ENCODE measurements around the gene KLHDC8A. TPM values are rescaled to one million over a fixed set of nuclear protein-coding genes. Genes with fewer than 3 reads are reported as not detected.
"Not testable (repeated sequence)": the region's sequence is repeated elsewhere in the genome, so short reads cannot be mapped to it uniquely, and the experiment has no call there.

The KLHDC8A gene
- total RNA-seq, 4 donors from 2014 or later, result not detected

GRCh38 chr1:205368478-205368877 lies 11.8 kb upstream of the KLHDC8A start:
- TF ChIP-seq CTCF (IDR thresholded peaks at IDR 0.05 in 4 of 5, conservative IDR thresholded peaks at IDR 0.05 in 1 of 5) (no peak), POLR2A (IDR thresholded peaks at IDR 0.05) (no peak)
- in situ Hi-C loops (cut with MboI; ENCODE audit: low sequenced_read_pairs in 4 of 4) (no loop called here), intact Hi-C loops (cut with DNase I; ENCODE audit: low total_unique reads) (no loop called here)
- DNase-seq (no peak), ATAC-seq (no peak)
- Histone ChIP-seq H3K9me3 (no peaks in the 10 kb centered on the region), H3K27me3 (peaks cover 0 to 4% (median 0%) of the 10 kb centered on the region in 3 donors), H3K4me3 (no peak overlapping the region), H3K27ac (no peak overlapping the region), H3K36me3 (no peaks in the 10 kb centered on the region), H3K4me1 (no peaks in the 10 kb centered on the region)

- in situ Hi-C loops (cut with MboI; ENCODE audit: low sequenced_read_pairs in 4 of 4), result no loop called here
- Histone ChIP-seq H3K9me3 (no peaks in the 10 kb centered on the region), H3K4me1 (no peaks in the 10 kb centered on the region), H3K36me3 (no peaks in the 10 kb centered on the region), H3K4me3 (no peak overlapping the region), H3K27ac (no peak overlapping the region), H3K27me3 (no peaks in the 10 kb centered on the region)
- no peak for DNase-seq
- peak in 1 of 2 donors; percentile 23 for ATAC-seq
- no peak for TF ChIP-seq CTCF (IDR thresholded peaks at IDR 0.05 in 4 of 5, conservative IDR thresholded peaks at IDR 0.05 in 1 of 5)
- TF ChIP-seq POLR2A (IDR thresholded peaks at IDR 0.05), result no peak
- intact Hi-C loops (cut with DNase I; ENCODE audit: low total_unique reads), result no loop called here
Measured at GRCh38 chr1:205365945-205366463, 9.3 kb upstream of the KLHDC8A start.

- H3K27ac ChIP-seq; intact Hi-C loops (cut with DNase I; ENCODE audit: low total_unique reads): not testable (repeated sequence)
Measured at GRCh38 chr1:205365086-205365485, 8.4 kb upstream of the KLHDC8A start.

GRCh38 chr1:205360891-205361290 lies 4.2 kb upstream of the KLHDC8A start:
- DNase-seq, result no peak
- in situ Hi-C loops (cut with MboI; ENCODE audit: low sequenced_read_pairs in 4 of 4) (no loop called here), intact Hi-C loops (cut with DNase I; ENCODE audit: low total_unique reads) (no loop called here)
- Histone ChIP-seq H3K4me3 (no peak overlapping the region), H3K36me3 (no peaks in the 10 kb centered on the region), H3K27me3 (peaks cover 2 to 12% (median 9%) of the 10 kb centered on the region in 3 donors), H3K9me3 (no peaks in the 10 kb centered on the region), H3K27ac (no peak overlapping the region), H3K4me1 (no peaks in the 10 kb centered on the region)
- TF ChIP-seq CTCF (IDR thresholded peaks at IDR 0.05 in 4 of 5, conservative IDR thresholded peaks at IDR 0.05 in 1 of 5) (no peak), POLR2A (IDR thresholded peaks at IDR 0.05) (no peak)
- ATAC-seq, result no peak

More at GRCh38 chr1:205365086-205365485, 8.4 kb upstream of the KLHDC8A start:
- H3K9me3 ChIP-seq; H3K4me1 ChIP-seq; DNase-seq; in situ Hi-C loops (cut with MboI; ENCODE audit: low sequenced_read_pairs in 4 of 4); ATAC-seq; H3K36me3 ChIP-seq; H3K4me3 ChIP-seq; H3K27me3 ChIP-seq: not testable (repeated sequence)

GRCh38 chr1:205359771-205360565 lies 3.2 kb upstream of the KLHDC8A start:
- H3K27me3 ChIP-seq, result peaks cover 2 to 12% (median 9%) of the 10 kb centered on the region in 3 donors
- TF ChIP-seq POLR2A (IDR thresholded peaks at IDR 0.05) (no peak), CTCF (IDR thresholded peaks at IDR 0.05 in 4 of 5, conservative IDR thresholded peaks at IDR 0.05 in 1 of 5) (no peak)
- H3K4me1 ChIP-seq, result no peaks in the 10 kb centered on the region
- intact Hi-C loops (cut with DNase I; ENCODE audit: low total_unique reads) (loop anchor here (10.0 kb wide), 1 partner anchor 125 kb away; no protein-coding TSS in a partner anchor), in situ Hi-C loops (cut with MboI; ENCODE audit: low sequenced_read_pairs in 4 of 4) (loop anchor here in 2 of 4 donors (10.0 kb wide), 2 partner anchors 125 to 165 kb away; no protein-coding TSS in a partner anchor)
- H3K9me3 ChIP-seq, result no peaks in the 10 kb centered on the region
- no peak overlapping the region for H3K27ac ChIP-seq
- DNase-seq (no peak), ATAC-seq (no peak)
- no peak overlapping the region for H3K4me3 ChIP-seq
- no peaks in the 10 kb centered on the region for H3K36me3 ChIP-seq

All from gastrocnemius medialis (tissue), 4 donors.